C4-2B (cell line): ENCODE results near the gene TFDP1.

Experiments
- CTCF ChIP-seq: fragments of 450-650 bp; conservative IDR thresholded peaks from 2 replicates; pipeline ENCODE4 v1.5.1; 2017; ENCODE audit warnings: mild to moderate bottlenecking
- ZFX ChIP-seq: fragments of 450-650 bp; IDR thresholded peaks from 2 replicates; pipeline ENCODE4 v1.6.1; 2017

- no peak for TF ChIP-seq CTCF
- no peak for TF ChIP-seq ZFX
These were observed 32.5 kb upstream of the TFDP1 start for GRCh38 chr13:113552079-113552478.
